DOHH2 (cell line): ENCODE data around the gene ZNF276.

Experiments
- EZH2phosphoT487 ChIP-seq: fragments of 200-600 bp; sonication (generic); IDR thresholded peaks from 2 replicates; pipeline ENCODE4 v1.6.1; 2017; ENCODE audit warnings: borderline replicate concordance, mild to moderate bottlenecking, antibody characterized with exemption, low read length, moderate library complexity, mixed read lengths
- TF ChIP-seq, protein P1 (sequence below): fragments of 200-600 bp; sonication (generic); IDR thresholded peaks from one replicate; pipeline ENCODE4 v1.5.1; 2014; ENCODE audit warnings: antibody characterized with exemption, mild to moderate bottlenecking, low read depth, low read length; ENCODE audit not compliant: poor library complexity, severe bottlenecking

DNA sequence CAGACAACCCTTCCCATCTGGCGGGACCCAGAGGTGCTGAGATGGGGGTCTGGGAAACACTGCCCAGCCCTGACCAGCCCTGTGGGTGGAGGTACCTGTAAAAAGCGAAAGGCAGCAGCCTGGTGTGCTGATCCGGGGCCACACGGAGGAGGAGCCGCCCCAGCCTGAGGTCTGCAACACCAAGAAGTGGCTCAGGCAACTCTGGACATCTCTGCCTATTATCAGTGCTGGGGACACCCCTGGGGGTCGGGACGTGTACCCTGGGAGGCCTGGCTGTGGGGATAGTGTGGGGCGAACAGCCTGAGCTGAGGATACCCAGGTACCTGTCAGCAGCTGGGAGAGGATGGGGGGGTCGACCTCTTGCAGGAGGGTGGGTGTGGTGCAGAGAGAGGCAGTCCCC is 18.0 kb downstream of the ZNF276 start:
- TF ChIP-seq, protein P1, sequence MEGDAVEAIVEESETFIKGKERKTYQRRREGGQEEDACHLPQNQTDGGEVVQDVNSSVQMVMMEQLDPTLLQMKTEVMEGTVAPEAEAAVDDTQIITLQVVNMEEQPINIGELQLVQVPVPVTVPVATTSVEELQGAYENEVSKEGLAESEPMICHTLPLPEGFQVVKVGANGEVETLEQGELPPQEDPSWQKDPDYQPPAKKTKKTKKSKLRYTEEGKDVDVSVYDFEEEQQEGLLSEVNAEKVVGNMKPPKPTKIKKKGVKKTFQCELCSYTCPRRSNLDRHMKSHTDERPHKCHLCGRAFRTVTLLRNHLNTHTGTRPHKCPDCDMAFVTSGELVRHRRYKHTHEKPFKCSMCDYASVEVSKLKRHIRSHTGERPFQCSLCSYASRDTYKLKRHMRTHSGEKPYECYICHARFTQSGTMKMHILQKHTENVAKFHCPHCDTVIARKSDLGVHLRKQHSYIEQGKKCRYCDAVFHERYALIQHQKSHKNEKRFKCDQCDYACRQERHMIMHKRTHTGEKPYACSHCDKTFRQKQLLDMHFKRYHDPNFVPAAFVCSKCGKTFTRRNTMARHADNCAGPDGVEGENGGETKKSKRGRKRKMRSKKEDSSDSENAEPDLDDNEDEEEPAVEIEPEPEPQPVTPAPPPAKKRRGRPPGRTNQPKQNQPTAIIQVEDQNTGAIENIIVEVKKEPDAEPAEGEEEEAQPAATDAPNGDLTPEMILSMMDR: no peak
- TF ChIP-seq EZH2phosphoT487: no peak
